ENCODE measurements around the gene ACSBG1.

The ACSBG1 gene

DNA sequence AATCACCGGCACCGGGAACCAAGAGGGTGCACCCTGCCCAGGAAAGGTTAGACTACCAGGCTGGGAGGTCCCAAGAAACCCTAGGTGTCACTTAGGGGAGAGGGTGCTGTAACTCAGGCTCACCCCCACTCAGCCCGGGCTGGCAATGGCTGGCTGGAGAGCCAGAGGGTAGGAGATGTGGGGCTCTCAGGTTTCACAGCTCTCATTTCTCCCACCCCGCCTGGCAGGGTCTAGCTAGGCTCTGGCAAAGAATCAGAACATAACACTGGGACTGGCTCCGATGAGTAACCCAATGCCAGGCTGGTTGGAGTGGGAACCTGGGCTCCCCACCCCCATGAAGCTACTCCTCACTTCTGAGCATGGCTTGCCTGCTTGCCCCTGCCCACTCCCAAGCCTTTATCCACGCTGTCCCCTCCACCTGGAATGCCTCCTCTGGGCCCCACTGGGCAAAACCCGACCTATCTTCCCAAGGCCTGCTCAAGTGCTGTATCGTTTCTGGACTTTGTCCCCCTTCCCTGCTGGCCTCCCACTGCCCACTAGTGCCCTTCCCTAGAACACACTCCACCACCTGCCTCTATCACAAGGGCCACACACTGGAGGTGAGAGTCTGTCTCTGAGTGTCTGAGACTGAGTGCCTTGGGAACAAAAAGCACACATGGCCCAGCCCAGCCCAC, 105.2 kb downstream of the ACSBG1 start:
- no peak for DNase-seq

DNA sequence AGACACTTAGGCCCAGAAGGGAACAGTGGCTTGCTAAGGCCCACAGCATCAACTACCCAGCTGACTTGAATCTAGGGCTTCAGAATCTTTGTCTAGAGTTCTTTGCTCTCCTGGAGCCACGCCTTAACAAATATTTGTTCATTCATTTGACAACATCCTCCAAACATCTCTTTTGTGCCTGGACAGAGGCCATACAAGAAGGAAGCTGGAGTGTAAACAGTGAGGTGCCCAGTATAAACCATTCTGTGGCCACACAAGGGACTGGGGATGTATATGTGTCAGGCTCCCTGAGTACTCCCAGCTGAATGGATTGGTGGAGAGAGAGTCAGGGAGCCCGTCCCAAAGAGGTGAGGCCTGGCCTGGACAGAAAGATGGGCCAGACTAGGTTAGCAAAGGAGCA, 106.5 kb downstream of the ACSBG1 start:
- no peak for DNase-seq

DNA sequence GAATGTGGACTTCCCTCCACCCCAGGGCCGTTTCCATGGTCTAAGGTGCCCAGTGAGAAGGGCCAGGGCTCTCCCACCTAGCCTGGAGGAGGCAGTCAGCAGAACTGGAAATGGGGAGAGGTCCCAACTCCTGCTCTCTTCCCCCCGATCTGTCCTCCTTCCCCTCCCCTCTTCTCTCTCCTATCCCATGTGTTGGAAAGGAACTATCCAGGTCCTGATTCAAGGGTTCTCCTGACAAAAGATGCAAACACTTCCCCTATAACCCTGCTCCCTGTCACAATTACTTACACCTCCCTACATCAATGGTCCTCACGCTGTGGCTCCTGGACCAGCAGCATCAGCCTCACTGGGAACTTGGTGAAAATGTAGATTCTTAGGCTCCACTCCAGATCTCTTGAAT, 109.1 kb downstream of the ACSBG1 start:
- no peak for DNase-seq

DNA sequence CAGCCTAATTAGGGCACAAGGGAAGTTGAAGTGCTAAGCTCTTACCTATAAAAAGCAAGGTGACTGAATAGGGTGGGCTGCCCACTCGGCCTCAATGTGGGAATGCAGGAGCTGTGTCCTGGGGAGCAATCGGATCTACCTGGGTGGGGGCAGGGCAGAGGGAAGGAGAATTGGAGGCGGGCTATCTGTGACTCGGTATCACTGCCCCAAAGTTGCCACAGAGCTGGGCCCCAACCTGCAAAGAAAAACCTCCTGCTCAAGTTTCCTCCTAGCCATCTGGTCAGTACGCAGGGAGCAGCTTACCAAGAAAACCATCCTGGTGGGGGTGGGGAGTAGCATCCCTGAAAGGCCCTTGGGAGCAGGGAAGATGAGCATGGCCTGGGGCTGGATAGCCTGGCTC, 113.8 kb downstream of the ACSBG1 start:
- DNase-seq = no peak
